ENCODE measurements around the gene SYNE2.

SYNE2 gene

GRCh38 chr14:64232095-64232838 lies 379.5 kb downstream of the SYNE2 start:
- no peak for DNase-seq

- no peak for DNase-seq
These were observed 380.1 kb downstream of the SYNE2 start for GRCh38 chr14:64232944-64233343.

GRCh38 chr14:64233531-64234190 lies 380.9 kb downstream of the SYNE2 start:
- DNase-seq, result no peak

- peak; percentile 82 for DNase-seq
These were observed 382.3 kb downstream of the SYNE2 start for GRCh38 chr14:64234877-64235651.

GRCh38 chr14:64235652-64236640 lies 383.1 kb downstream of the SYNE2 start:
- DNase-seq, result peak; percentile 40

GRCh38 chr14:64238049-64238448 lies 385.2 kb downstream of the SYNE2 start:
- no peak for DNase-seq

GRCh38 chr14:64238631-64239030 lies 385.8 kb downstream of the SYNE2 start:
- DNase-seq, result no peak

GRCh38 chr14:64244279-64244678 lies 391.5 kb downstream of the SYNE2 start:
- DNase-seq, result no peak

- no peak for DNase-seq
These were observed 392.7 kb downstream of the SYNE2 start for GRCh38 chr14:64245491-64245890.

GRCh38 chr14:64246688-64247087 lies 393.9 kb downstream of the SYNE2 start:
- no peak for DNase-seq

GRCh38 chr14:64247195-64247594 lies 394.4 kb downstream of the SYNE2 start:
- no peak for DNase-seq

- no peak for DNase-seq
These were observed 395.9 kb downstream of the SYNE2 start for GRCh38 chr14:64248689-64249088.

- no peak for DNase-seq
These were observed 396.6 kb downstream of the SYNE2 start for GRCh38 chr14:64249363-64249762.

- DNase-seq, result no peak
These were observed 400.9 kb downstream of the SYNE2 start for GRCh38 chr14:64253672-64254071.

GRCh38 chr14:64255756-64256155 lies 403.0 kb downstream of the SYNE2 start:
- no peak for DNase-seq

GRCh38 chr14:64260418-64260817 lies 407.6 kb downstream of the SYNE2 start:
- no peak for DNase-seq

- no peak for DNase-seq
These were observed 412.4 kb downstream of the SYNE2 start for GRCh38 chr14:64265222-64265621.

GRCh38 chr14:64266239-64266638 lies 413.4 kb downstream of the SYNE2 start:
- DNase-seq, result no peak

- DNase-seq, result no peak
These were observed 419.2 kb downstream of the SYNE2 start for GRCh38 chr14:64272019-64272418.
